Neural cell (in vitro differentiated cells): ENCODE data around the gene MAPK8.

ENCODE experiments used
- CTCF ChIP-seq: fragments of 450-650 bp; IDR thresholded peaks from 2 replicates; pipeline ENCODE4 v1.5.1; 2014; ENCODE audit warnings: antibody characterized with exemption, mild to moderate bottlenecking, moderate library complexity; ENCODE audit not compliant: poor library complexity, severe bottlenecking
- EP300 ChIP-seq: fragments of 450-650 bp; conservative IDR thresholded peaks from 2 replicates; pipeline ENCODE4 v1.6.1; 2014; ENCODE audit warnings: antibody characterized with exemption, mild to moderate bottlenecking, moderate library complexity; ENCODE audit not compliant: poor library complexity, severe bottlenecking
- SMC3 ChIP-seq: fragments of 450-650 bp; conservative IDR thresholded peaks from 2 replicates; pipeline ENCODE4 v1.6.1; 2014; ENCODE audit warnings: antibody characterized with exemption, mild to moderate bottlenecking, moderate library complexity; ENCODE audit not compliant: poor library complexity

DNA sequence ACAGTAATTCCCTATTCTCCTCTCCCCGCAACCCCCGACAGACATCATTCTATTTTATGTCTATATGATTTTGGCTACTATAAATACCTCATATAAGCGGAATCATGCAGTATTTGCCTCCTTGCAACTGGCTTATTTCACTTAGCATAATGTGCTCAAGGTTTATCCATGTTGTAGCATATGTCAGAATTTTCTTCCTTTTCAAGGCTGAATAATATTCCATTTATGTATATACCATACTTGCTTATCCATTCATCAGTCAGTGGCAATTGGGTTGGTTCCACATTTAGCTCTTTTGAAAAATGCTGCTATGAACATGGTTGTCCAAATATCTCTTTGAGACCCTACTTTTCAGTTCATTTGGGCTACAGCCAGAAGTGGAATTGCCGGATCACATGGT lies 106.5 kb downstream of the MAPK8 start:
- TF ChIP-seq SMC3 (no peak), EP300 (no peak), CTCF (no peak)
